Measurements from ENCODE around the gene HBD.
A peak's percentile ranks its signal among the peaks of the same experiment; 100 is the strongest.
"Not testable (repeated sequence)": the region's sequence is repeated elsewhere in the genome, so short reads cannot be mapped to it uniquely, and the experiment has no call there.

HBD gene

DNA sequence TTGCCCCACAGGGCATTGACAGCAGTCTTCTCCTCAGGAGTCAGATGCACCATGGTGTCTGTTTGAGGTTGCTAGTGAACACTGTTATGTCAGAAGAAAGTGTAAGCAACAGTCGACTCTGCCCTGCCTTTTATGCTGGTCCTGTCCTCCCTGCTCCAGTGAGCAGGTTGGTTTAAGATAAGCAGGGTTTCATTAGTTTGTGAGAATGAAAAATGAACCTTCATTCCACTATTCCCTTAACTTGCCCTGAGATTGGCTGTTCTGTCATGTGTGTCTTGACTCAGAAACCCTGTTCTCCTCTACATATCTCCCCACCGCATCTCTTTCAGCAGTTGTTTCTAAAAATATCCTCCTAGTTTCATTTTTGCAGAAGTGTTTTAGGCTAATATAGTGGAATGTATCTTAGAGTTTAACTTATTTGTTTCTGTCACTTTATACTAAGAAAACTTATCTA lies at the start of gene HBD:
TSS of gene HBD (minus strand) at position 103 of the 454 bp plus-strand sequence. CDS start at position 53, 50 bp downstream.
- peak; percentile 14 for DNase-seq

DNA sequence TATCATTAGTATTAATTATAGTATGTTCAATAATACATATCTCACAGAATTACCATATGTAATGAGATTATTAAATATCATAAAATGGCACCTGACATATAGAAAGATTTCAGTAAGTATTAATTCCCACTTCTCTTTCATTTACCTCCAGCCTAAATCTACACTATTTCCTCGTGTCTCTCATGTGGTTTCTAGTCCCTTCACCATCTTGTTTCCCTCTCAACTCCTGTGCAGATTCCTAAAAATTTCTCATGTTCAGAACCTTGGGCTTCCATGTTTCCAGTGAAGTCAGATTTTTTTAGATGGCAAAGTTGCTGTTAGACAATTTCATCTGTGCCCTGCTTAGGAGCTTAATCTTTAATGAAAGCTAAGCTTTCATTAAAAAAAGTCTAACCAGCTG lies 49.6 kb upstream of the HBD start:
- DNase-seq: no peak

DNA sequence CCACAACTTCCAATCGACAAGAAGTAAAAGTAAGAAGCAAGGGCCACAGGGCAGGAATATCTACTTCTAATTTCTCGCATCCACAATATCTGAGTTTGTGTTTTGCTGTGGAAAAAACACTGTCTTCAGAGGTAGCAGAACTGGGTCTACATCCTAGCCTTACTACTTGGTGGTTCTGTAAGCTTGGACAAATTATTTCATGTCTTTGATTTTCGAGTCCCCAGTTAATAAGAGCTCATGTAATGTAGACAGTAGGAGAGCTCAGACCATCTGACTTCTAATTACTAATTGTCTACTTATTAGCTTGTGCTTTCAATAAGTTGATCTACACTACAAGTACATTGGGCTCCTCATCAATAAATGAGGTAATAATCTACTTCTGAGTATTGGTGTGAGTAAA lies 48.8 kb upstream of the HBD start:
- no peak for DNase-seq

DNA sequence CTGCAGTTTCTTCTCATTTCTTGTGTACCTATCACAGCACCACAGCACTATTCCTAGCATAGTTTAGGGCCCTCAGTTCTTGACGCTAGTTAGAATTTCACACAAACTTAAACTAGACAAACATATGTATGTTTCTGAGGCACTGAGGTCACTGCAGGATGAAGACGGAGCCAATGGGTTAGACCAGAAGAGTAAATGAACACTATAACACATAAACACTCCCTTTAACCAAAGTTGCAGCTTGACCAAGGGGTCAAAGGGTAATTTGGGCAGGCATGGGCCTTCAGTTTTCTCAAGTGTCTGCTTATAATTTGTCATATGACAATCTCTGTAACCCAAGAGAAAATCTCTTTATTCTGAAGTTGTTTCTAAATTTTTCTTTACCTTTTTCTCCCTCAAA lies 48.3 kb upstream of the HBD start:
- no peak for DNase-seq

DNA sequence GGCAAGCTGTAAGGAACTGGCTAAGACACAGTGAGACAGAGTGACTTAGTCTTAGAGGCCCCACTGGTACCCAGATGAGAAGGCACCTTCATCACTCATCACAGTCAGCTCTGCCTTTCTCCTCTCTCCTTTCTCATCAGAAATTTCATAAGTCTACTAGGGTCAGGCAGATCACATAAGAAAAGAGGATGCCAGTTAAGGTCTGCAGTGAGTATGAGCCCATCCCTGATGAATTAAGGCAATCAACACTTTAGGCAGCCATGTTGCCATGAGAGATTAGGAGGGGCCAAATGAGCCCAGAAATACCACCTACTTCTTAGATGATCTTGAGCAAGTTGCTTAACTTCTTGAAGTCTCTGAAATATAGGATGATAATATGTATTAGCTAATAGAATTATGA lies 47.3 kb upstream of the HBD start:
- DNase-seq: no peak

DNA sequence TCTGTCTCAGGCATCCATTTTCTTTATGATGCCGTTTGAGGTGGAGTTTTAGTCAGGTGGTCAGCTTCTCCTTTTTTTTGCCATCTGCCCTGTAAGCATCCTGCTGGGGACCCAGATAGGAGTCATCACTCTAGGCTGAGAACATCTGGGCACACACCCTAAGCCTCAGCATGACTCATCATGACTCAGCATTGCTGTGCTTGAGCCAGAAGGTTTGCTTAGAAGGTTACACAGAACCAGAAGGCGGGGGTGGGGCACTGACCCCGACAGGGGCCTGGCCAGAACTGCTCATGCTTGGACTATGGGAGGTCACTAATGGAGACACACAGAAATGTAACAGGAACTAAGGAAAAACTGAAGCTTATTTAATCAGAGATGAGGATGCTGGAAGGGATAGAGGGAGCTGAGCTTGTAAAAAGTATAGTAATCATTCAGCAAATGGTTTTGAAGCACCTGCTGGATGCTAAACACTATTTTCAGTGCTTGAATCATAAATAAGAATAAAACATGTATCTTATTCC lies 46.4 kb upstream of the HBD start:
- peak; percentile 81 for DNase-seq

DNA sequence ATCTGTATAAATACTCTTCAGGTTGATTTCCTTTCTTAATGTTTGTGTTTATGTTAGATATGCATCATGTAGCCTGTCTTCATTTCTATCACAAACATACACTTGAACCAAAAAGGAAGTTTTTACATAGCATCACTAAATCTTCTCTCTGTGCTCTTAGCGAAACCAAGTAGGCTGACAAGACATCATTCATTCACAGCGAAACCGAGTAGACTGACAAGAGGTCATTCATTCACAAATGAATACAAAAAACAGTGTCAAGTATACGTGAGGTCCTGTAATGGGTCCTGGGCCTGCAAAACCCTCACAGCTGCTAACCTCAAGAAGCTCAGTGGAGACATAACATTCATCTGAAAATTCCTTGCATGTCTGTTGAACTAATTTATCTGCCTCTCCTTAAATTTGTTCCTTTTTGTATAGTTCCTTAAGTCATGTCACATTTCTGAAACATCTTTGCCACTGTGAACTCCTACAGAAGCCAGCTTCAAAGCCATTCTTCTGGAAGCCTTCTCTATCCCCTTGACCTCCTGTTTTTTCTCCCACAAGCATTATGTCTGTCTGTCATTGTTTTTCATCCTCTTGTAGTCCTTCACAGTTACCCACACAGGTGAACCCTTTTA lies 45.3 kb upstream of the HBD start:
- DNase-seq: no peak

DNA sequence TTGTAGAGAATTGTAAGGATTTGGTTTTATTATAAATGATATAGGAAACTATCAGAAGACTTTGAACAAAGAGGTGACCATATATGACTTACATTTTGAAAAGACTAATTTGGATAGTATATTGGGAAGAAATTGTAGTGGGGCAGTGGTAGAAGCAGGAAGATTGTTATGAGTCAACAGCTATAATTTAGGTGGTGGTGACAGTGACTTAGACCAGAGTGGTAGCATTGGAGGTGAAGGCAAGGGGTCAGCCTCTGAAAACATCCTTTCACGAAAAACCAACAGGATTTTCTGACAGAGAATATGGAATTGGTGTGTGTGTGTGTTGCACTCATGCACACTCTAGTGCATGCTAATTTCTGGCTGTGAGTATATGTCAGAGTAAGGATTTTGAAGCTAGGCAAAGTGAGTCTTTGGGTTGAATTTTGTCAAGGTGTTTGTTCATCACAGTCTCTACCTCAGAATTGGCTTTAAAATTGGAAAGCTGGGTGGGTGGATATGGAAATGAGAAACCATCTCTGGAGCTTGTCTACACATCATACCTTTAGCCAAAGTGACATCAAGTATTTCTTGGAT lies 43.6 kb upstream of the HBD start:
- DNase-seq: peak; percentile 11

DNA sequence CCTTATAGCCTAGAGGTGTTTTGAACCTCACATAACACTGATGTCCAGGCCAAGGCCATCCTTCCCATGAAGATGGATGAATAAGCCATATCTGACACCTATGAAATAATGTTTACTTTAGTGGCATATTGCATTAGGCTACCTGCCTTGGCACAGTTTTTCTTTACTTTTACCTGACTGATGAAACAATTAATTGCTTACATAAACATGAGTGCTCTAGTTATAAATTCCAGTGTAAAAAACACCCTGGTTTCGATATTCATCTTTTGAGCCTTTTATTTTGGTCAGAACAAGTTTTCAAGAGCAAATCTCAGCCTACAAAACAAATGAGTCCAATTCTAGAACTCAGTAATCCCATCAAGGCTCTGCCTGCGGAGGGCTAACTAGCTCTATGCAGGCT lies 42.4 kb upstream of the HBD start:
- no peak for DNase-seq

DNA sequence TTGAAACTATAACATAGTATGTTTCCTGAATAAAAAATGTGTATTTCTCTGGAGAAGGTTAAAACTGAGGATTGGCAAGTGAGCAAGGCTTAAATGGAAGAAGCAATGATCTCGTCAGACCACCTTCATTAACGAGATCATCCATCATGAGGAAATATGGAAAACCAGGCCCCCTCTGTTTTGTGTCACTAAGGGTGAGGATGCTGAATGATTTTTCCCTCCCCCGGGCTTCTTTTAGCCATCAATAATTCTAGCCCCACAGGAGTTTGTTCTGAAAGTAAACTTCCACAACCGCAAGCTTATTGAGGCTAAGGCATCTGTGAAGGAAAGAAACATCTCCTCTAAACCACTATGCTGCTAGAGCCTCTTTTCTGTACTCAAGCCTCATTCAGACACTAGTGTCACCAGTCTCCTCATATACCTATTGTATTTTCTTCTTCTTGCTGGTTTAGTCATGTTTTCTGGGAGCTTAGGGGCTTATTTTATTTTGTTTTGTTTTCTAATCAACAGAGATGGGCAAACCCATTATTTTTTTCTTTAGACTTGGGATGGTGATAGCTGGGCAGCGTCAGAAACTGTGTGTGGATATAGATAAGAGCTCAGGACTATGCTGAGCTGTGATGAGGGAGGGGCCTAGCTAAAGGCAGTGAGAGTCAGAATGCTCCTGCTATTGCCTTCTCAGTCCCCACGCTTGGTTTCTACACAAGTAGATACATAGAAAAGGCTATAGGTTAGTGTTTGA lies 41.3 kb upstream of the HBD start:
- DNase-seq: no peak

DNA sequence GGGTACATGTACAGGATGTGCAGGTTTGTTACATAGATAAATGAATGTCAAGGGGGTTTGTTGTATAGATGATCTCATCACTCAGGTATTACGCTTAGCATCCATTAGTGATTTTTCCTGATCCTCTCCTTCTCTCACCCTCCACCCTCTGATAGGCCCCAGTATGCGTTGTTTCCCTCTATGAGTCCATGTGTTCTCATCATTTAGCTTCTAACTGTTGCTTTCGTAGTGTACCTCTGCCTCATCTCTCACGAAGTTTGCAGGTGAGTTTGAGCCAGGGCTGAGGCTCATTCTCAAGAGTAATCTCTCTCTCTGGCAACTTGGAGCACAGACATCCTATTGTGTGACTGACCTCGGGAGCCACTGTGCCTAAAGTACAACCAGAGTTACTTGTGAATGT lies 40.1 kb upstream of the HBD start:
- DNase-seq: no peak

DNA sequence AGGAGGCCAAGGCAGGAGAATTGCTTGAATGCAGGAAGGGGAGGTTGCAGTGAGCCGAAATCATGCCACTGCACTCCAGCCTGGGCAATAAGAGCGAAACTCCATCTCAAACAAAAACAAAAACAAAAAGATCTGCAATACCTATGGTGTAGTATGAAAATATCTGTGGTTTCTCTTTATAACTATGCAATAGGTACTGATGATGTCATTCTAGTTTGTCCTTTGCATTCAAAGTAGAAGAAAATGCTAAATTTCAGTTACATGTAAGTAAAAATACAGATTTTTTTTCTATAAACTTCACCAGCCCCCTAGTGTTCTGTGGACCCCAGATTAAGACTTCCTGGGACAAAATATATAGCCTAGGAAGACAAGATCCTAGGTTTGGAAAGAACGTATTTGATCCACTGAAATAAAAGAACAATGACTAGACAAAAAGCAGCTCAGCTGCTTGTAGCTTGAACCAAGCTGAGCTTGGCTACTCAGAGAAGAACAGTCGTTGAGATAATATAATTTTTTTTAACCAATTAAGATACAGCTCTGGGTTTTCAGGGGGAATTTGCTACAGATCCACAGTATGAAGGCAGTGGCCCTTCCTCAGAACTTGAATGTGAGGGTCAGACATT lies 38.2 kb upstream of the HBD start:
- DNase-seq: no peak

DNA sequence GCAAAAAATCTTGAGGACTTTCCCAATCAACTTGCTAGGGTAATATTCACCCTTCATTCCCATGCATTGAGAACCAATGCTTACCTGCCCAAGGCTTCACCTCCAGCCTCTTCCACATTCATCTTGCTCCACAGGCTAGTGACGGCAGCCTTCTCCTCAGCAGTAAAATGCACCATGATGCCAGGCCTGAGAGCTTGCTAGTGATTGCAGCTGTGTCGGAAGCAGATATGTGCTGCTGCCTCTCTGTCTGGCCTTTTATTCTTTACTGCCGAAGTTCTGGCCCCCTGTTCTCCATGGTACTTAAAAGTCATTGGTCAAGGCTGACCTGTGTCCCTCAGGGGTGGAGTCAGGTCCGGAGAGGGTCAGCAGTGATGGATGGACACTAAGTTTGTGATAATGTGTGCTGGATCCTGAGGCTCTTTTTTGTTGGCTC lies 35.4 kb upstream of the HBD start, which contains the start of gene HBE1:
TSS of gene HBE1 (minus strand) at position 231 of the 433 bp plus-strand sequence. CDS start at position 176, 55 bp downstream.
- no peak for DNase-seq

DNA sequence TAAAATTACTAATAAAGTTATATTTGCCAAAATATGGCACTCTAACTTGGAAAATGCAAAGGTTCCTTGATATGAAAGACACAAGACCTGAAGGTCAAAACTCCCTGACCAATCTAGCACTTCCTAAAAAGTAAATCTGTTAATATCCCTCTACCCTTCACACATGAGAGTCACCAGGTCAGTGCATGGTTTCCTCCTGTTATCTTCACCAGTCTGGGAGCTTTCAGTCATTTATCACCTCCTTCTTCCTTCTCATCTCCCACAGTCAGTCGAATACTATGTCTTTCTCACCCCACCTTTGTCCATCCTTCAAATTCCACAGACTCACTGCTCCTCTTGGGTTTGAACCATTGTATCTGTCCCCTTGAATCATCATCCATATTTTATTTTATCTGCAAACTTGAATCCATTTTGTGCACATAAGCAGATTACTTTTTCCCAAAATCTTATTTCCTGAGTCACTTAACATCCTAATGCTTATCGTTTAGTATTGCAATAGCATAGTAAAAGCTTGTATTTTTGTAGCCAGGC lies 32.8 kb upstream of the HBD start:
- DNase-seq: no peak

DNA sequence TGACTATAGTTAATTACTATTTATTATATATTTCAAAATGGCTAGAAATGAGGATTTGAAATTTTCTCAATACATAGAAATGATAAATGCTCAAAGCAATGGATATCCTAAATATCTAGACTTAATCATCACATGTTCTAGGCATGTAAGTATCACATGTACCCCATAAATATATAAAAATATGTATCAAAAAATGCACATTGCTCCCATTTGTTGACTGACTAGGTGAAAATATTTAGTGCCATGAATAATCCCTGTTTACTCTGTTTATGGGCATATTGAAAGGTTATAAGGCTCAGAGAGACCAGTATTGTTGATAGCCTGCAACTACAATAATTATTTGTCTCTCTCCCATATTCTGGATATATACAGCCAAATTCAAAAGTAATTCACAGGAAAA lies 32.3 kb upstream of the HBD start:
- DNase-seq: no peak

DNA sequence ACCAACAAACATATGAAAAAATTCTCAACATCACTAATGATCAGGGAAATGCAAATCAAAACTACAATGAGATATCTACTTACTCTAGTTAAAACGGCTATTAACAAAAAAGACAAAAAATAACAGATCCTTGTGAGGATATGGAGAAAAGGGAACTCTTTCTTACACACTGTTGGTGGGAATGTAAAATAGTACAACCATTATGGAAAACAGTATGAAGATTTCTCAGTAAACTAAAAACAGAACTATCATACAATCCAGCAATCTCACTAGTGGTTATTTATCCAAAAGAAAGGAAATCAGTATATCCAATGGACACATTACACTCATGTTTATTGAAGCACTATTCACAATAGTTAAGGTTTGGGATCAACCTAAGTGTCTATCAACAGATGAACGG lies 31.5 kb upstream of the HBD start:
- no peak for DNase-seq

DNA sequence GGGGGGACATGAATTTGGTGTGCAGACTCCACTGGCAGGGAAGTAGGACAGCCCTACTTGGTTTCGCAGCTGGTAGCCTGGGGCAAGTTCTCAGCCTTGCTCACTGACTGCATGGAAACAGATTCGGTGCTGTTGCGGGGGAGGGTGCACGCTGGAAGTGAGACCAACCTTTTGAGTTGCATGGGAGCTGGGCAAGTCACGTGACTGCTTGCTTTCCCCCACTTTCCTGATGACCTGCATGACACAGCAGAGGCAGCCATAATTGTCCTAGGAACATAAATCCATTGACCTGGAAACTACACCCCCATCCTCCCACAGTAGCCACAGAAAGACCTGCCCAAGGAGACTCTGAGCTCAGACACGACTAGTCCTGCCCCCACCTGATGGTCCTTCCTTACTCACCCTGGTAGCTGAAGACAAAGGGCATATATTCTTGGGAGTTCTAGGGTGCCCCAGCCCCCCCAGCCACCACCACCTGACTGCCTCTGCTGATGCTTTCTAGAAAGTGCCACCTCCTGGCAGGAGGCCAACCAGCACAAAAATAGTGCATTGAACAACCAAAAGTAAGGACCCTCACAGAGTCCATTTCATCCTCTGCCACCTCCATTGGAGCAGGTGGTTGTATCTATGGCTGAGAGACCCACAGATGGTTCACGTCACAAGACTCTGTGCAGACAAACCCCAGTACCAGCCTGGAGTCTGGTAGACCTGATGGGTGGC lies 24.4 kb upstream of the HBD start:
- DNase-seq: no peak

DNA sequence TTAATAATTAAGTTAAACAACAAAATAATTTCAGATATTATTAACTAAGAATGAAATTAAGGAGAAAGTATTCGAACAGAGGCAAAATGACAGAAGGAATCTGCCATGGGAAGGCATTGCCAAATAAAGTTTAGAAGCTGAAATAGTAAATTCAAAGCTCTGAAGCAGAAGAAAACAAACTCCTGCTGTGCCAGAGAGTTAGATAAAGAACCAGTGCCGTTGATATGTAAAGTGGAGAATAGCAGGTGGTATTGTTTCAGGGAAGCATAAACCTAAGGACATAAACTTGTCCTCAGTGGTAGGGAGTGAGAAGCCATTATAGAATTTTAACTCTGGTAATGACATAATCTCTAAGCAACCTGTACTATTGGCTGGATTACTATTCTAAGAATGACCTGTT lies 23.0 kb upstream of the HBD start:
- DNase-seq: no peak

DNA sequence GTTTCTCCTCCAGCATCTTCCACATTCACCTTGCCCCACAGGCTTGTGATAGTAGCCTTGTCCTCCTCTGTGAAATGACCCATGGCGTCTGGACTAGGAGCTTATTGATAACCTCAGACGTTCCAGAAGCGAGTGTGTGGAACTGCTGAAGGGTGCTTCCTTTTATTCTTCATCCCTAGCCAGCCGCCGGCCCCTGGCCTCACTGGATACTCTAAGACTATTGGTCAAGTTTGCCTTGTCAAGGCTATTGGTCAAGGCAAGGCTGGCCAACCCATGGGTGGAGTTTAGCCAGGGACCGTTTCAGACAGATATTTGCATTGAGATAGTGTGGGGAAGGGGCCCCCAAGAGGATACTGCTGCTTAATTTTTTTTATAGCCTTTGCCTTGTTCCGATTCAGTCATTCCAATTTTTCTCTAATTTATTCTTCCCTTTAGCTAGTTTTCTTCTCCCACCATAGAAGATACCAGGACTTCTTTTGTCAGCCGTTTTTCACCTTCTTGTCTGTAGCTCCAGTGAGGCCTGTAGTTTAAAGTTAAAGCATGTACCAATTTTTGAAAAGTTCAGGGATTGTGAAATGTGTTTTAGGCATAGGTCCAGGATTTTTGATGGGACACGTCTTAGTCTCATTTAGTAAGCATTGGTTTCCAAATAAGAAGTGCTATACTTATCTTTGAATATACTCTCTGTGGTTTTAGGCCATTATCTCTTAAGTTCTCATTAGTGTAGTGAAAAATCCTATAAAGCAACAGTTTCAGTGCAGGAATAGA lies 20.5 kb upstream of the HBD start, which contains the start of gene HBG2:
TSS of gene HBG2 (minus strand) at position 136 of the 768 bp plus-strand sequence. CDS start at position 83, 53 bp downstream.
- not testable (repeated sequence) for DNase-seq

DNA sequence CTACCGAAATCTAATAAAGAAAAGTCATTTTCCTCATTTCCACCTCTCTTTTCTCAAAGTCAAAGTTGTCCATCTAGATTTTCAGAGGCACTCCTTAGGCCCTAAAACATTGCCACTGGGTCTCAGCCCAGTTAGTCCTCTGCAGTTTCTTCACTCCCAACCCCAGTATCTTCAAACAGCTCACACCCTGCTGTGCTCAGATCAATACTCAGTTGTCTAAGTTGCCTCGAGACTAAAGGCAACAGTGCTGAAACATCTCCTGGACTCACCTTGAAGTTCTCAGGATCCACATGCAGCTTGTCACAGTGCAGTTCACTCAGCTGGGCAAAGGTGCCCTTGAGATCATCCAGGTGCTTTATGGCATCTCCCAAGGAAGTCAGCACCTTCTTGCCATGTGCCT lies 19.7 kb upstream of the HBD start:
- not testable (repeated sequence) for DNase-seq

DNA sequence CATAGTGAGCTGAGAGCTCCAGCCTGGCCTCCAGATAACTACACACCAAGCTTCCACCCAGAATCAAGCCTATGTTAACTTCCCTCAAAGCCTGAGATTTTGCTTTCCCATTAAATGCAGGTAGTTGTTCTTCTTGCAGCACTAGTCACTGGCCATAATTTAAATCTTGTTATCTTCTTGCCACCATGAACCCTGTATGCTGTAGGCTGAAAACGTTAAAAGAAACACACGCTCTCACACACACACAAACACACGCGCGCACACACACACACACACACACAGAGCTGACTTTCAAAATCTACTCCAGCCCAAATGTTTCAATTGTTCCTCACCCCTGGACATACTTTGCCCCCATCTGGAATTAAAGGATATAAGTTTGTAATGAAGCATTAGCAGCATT lies 19.2 kb upstream of the HBD start:
- not testable (repeated sequence) for DNase-seq

DNA sequence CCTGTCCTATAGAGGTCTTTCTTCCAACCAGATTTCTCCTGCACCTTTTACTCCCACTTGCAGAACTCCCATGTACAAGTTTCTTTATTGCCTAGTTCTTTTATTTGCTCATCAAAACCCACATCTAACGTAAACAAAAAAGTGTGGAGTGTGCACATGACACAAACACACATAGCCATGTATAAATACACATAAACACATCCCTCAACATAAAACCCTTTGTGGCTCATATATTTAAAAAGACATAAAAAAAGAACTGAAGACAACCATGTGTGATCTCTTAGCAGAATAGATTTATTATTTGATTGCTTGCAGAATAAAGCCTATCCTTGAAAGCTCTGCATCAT lies 18.6 kb upstream of the HBD start:
- no peak for DNase-seq

Measured in activated CD4-positive, alpha-beta T cell treated with anti-CD3 and anti-CD28 coated beads, Interleukin-2, amount 50 U/mL, for 16 hours (primary cell).